HPDE6-E6E7 (cell line): ENCODE measurements around the gene DEDD2.

ENCODE experiments used
- DNase-seq: peaks from one replicate; pipeline ENCODE4 v3.0.0; 2011; ENCODE audit warnings: missing footprints; ENCODE audit errors: extremely low spot score

DEDD2 gene

DNA sequence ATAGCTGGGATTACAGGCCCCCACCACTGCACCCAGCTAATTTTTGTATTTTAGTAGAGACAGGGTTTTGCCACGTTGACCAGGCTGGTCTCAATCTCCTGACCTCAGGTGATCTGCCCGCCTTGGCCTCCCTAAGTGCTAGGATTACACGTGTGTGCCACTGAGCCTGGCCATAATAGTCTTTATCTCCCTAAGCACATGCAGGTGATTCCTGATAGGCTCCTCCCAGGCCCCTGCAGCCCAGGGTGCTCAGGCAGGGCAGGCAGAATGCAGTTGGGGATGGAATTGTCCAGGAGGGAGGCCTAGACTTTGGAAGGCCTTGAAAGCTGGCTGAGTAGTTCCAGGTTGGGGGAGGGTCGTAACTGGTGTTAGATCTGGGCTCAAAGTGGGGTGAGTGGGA, 11.2 kb upstream of the DEDD2 start:
- DNase-seq, result no peak

DNA sequence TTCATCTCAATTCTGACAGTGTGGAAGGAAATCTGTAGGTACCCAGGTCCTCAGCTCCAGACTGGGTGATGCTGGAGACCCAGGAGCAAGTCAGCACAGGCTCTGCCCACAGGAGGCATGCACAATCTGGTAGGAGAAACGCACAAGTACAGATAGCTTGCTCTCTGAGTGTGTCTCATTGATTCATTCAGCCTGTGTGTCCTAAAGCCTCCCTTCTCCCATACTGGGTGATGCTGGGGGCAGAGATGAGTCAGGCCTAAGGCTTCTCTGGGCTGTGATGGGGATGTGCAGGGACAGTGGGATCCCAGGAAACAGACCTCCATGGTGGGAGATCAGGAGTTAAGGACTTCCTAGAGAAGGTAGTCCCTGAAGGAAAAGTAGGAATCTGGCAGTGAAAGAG, 9.4 kb upstream of the DEDD2 start:
- no peak for DNase-seq

DNA sequence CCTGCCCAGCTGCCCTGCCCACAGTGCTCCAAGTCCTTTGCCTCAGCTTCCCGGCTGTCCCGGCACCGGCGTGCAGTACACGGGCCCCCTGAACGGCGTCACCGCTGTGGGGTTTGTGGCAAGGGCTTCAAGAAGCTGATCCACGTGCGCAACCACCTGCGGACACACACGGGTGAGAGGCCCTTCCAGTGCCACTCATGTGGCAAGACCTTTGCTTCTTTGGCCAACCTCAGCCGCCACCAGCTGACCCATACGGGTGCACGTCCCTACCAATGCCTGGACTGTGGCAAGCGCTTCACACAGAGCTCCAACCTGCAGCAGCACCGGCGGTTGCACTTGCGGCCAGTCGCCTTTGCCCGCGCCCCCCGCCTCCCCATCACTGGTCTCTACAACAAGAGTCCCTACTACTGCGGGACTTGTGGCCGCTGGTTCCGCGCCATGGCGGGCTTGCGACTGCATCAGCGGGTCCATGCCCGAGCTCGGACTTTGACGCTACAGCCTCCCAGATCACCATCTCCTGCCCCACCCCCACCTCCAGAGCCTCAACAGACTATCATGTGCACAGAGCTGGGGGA, 8.3 kb upstream of the DEDD2 start:
- no peak for DNase-seq

DNA sequence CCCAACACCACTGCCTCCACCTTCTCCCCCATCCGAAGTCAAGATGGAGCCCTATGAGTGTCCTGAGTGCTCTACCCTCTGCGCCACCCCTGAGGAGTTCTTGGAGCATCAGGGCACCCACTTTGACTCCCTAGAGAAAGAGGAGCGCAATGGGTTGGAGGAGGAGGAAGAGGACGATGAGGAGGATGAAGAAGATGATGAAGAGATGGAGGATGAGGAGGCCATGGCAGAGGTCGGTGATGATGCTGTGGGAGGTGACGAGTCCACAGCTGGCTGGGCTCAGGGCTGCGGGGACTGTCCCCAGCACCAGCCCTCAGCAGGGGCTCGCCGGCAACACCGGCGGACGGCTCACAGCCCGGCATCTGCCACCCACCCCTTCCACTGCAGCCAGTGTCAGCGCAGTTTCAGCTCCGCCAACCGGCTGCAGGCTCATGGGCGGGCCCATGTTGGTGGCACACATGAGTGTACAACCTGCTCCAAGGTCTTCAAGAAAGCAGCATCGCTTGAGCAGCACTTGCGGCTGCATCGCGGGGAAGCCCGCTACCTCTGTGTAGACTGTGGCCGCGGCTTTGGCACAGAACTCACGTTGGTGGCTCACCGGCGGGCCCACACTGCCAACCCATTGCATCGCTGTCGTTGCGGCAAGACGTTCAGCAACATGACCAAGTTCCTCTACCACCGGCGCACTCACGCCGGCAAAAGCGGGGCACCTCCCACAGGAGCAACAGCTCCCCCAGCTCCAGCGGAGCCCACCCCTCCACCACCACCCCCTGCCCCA, 7.7 kb upstream of the DEDD2 start:
- DNase-seq, result no peak

DNA sequence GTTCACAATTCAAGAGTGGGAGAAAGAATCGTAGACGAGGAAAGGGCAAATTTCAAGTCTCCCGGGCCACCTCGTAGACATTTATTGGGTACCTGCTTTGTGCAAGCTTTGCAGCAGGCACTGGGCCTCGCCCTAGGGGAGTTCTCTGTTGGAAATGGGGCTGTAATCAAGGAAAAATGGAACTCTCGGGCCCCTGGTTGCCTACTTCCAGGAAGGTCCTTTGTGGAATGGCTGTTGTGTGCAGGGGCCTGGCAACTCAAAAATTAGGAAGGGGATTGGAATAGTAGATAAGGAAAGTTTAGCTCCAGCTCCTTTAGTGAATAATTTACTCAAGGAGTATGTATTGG, 3.2 kb upstream of the DEDD2 start:
- DNase-seq, result no peak

DNA sequence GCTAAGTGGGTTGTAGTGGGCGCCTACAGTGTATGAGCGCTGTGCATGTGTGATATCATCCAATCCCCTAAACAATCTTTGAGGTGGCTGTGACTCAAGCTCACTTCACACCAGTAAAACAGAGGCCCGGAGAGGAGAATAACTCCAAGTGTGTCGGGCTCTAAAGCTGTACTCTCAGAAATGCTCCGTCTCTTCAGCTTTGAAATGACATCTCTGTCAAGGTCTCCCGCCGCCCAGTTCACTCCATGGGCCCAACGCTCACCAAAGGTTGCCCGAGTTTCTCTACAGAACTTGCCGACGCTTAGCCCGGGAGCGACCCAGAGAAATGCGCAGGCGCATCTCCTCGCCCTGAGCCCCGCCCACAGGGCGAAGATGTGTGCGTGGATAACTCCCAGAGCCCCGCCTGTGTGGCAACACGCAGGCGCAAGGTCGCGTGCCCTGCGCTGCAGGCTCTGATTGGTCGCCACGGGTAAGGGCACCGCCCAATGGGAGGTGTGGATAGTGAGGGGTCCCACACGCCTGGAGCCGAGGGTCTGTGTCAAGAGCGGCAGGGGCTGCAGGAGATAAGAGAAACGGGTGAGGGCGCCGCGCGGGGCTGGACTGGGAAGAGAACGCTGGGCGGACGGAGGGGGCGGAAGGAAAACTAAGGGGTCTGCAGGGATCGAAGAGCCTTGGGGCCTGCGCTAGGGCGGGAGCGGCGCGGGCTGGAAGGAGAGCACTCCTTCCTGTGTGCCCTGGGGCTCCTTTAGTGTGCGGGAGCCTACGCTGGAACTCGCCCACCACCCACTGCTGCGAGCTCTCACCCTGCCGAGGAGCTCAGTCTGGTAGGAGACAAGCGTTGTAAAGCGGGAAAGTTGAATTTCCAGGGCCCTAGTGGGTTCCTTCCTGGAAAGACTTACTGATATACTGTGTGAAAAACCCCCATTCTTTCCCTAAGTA, 2.6 kb upstream of the DEDD2 start, which contains the start of gene ZNF526:
TSS of gene ZNF526 (plus strand) at position 501 of the 939 bp plus-strand sequence. CDS start 4,092 bp downstream, outside the sequence.
- peak; percentile 99 for DNase-seq

DNA sequence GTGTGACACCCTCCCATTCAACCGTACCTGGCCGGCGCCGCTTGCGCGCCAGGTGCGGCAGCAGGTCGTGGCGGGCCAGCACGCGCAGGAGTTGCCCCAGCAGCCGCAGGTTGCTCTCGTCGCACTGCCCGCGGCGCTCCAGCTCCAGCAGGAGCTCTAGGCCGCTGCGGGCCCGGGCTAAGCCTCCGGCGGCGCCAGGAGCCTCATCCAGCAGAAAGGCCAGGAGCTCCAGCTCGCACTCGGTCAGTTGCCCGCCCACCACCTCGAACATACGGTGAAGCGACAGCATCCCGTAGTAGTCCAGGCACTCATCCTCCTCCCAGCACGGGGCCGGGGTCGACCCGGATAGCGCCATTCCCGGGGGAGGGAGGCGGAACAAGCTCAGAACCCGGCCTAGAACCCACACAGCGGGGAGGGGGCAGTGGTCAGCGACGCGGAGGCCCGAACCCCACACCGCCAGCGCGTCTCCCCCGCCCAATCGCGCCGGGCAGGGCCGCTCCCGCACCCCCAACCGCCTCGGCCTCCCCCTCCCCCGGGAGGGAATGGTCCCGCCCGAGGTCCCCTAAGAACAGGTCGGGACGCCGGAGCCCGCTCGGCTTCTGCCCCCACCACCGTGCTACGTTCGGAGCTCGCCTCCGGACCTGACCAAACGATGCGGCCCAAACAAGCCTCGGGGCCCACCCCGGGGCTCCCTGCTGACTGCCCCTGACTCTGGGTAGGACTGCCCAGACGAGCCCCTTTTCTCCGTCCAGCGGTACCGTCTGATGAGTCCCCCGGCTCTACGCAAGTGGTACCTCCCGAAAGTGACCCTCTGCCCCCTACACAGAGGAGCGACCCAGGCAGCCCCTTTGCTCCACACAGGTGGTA, 591 bp downstream of the DEDD2 start:
- no peak for DNase-seq

DNA sequence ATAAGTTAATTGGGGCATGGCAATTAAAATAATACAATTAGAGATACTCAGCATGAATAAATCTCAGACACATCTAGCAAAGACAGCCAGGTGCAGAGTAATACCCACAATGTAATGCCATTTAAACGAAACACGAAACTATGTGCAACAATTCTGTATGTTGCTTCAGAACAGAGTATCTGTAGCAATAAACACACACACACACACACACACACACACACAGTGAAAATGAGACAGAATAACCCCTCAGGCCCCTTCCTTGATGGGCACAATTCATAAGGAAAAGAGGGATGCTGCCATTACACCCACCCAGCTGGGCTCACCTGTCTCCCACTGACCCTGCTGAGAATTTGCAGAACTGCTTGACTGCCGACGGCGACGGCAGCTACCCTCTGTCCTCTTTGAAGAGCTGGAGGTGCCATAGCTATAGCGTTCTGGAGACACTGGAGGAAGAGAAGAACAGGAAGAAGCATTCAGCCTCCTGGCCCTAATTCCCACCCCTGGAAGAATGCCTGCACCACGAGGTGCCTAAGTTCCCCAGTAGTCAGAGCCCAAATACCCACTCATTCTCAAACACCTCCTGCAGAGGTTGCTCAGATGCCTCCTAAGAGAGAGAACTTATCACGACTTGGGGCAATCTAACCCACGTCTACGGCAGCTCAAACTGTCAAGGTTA, 2.5 kb downstream of the DEDD2 start:
- no peak for DNase-seq

DNA sequence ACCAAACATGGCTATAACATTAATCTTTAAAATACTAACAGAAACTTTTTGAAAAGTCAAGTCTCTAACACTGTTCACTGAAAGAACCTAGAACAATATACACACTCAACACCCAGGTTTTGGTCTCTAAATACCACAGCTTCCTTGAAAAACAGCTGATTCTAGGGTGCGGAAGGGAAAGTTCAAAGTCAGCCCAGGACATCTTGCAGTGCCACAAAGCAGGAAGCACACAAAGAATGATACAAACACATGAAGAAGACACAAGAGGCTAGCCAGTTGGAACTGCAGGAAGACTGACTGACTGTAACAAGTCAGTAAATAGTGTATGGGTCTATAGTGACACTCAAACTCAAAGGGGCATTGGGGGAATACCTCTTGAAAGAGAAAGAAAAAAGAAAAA, 4.6 kb downstream of the DEDD2 start:
- DNase-seq, result no peak

DNA sequence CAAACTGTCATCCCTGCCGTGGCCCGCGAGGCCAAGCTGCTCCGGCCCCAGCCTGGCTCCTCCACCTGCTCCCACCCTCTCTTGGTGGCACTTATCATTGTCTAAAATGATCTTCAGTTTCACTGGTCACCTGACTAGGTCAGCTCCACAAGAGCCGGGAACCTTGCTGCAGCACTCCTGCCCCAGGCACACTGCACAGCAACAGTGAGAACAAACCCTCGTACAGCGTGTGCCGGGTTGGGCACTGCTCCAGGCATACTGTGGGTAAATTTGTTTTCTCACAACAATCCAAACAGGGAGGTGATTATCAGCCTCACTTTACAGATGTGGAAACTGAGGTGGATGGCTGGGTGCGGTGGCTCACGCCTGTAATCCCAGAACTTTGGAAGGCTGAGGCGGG, 8.9 kb downstream of the DEDD2 start:
- DNase-seq, result no peak

DNA sequence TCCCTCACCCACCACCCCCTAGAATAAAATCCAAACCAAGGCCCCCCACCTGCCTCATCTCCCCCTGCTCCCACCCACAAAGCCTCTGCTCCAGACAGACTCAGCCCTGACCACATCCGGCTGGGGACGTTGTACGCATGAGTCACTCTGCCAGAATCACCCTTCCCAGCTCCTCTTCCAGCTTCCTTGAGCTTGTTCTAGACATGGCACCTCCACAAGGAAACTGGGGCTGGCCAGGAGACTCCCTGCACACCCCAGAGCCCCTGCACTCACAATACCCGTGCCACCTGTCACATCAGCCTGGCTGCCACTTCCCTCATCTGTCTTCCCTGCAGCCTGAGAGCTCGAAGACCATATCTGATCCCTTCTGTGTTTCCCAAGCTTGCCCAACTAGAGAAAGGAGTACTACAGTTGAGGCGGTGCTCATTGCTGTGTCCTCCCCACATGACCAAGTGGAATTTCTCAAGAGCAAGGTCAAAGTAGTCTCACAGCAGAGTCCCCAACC, 9.7 kb downstream of the DEDD2 start:
- peak; percentile 79 for DNase-seq

DNA sequence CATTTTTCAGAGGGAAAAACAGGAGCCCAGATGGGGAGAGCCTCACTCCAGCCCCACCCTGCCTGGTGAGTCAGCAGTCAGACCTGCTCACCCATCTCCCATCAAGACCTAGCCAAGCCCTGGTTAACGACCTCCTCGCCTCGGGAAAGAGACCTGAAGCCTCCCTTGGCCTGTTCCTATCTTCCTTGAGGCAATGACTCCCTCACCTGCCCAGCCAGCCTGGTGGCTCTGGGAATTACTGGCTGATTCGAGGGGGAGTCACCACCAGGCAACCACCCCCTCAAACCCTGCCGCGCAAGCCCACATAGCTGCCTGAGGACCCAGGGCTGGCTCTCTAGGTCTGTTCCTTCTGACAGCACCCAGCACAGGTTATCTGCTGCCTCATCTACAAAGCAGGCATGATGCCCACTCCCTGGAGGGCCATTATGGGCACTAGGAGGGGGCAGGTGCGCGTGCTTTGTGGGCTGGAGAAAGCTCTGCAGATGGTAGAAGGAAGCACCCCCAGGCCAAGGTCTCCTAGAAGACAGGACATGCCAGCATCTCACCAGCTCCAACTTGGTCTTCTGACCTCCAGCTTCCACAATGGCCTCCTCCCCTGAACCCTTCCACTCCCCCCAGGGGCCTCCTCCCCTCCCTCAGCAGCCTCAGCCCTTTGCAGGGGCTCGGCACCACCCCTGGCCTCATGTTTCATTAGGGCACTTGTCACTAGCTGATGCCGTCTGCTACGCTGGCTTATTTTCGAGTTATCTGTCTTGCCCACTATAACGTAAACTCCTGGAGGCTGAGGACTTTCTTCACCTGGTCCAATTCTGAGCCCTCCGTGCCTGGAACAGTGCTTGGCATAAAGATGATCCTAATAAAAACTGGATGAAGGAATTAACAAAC, 10.4 kb downstream of the DEDD2 start:
- DNase-seq, result peak; percentile 86

DNA sequence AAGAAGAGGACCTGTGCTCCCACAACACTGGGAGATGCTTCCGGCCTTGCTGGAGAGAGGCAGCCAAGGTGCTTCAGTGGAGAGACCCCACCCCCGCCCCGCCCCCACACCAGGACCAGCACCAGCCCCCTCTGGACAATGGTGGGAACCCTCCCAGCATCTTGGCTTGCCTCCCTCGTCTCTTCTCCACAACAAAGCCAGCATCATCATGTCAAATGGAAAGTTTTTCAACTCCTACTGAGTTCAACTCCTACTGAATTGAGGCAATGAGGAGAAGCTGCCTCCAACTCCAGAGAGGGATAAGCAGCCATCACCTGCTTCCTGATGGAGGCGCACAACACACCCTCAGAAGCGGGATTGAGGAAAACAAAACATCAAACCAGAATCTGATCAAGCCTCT, 12.8 kb downstream of the DEDD2 start:
- DNase-seq, result no peak

DNA sequence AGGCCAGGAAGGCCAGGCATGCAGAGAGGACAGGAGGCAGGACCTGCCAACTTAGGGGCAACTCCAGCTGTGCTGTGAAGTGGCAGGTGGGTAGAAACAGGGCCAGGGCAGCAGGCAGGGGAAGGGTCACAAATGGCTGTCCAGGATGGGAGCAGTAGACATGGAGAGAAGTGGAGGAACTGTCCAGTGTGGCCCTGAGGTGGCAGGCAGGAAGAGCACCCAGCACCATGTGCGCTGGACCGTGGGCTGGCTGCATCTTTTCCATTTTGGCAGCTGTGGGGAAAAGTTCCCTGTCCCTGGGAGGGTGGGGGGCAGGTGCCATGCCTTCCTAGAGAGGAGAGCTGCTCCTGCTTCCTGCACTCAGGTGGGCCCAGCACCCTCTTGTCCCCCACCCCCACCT, 13.8 kb downstream of the DEDD2 start:
- no peak for DNase-seq

DNA sequence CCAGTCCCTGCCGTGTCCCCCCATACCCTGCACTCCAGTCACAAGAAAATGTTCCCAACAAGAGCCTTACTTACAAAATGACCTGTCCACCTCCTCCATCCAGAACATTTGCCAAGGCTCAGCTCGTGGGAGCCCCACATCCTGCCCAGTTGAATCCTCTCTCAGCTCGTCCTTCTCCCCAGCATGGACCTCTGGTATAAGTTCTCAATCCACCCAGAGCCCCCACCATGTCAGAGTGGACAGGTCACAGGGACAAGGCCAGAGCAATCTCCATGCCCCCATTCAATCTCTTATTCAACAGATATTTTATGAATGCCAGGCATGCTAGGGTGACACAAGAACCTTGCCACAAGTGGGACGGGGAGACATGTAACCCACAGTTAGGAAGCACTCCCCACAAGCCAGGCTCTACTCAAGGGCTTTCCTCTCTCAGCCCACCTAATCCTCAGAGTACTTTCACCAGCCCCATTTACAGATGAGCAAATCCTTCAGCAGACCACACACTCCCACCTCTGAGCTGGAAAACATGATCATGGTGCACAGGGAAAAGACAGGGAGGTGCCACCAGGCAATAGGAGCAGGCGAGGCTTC, 15.1 kb downstream of the DEDD2 start:
- no peak for DNase-seq

DNA sequence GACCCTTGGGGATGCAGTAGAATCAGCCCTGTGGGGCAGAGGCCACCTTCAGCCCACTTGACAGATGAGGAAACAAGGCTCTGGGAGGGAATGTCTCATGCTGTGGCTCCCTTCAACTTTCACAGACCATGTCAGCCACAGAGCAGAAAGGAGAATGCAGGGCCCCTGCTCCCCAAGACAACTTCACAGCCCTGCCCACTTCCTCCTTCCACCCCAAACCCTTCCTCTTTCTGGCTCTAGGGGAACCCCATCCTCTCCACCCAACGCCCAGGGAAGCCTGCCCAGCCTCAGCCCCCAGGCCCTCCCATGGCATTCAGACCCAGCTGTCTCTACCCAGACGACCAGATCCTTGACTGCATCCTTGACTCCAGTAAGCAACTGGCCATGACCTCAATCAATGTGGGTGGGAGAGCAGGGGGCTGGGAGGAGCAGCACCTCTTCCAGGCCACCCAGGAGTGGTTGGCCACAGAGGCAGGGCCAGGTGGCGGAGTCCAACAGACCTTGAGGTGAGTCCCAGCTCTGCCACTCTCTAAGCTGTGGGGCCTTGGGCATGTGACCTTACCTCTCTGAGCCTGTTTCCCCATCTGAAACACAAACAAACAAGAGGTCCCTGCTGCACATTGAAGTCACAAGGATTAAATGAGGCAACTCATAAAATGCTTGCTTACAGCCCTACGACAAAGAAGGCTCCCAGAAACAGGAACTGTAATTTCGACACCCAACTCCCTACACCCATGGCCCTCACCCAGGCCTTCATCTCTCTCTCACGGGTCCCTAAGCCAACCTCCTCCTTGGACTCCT, 15.8 kb downstream of the DEDD2 start:
- no peak for DNase-seq

DNA sequence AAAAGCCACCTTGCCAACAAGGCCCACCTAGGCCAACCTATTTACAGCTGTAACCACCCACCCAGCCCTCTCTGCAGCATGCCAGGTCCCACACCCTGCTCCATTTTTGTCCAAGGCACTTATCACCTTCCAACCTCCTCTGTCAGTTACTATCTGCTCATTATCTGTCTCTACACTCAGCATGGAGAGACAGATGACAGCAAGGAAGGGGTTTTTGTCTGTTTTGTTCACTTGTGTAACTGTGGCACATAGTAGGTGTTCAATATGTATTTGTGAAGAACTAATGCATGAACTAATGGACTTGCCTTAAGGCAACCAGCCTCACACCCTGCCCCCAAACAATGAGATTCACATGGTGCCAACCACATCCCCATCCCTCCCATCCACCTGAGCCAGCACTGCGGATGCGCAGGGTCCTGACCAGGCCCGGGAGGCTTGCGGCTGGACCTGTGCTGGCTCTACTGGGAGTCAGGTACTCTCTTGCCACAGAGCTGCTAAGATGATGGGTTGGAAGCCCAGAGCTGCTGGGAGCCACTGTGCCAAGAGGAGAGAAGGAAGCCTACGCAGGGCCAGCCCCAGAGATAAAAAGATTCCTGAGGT, 17.3 kb downstream of the DEDD2 start:
- DNase-seq, result no peak

DNA sequence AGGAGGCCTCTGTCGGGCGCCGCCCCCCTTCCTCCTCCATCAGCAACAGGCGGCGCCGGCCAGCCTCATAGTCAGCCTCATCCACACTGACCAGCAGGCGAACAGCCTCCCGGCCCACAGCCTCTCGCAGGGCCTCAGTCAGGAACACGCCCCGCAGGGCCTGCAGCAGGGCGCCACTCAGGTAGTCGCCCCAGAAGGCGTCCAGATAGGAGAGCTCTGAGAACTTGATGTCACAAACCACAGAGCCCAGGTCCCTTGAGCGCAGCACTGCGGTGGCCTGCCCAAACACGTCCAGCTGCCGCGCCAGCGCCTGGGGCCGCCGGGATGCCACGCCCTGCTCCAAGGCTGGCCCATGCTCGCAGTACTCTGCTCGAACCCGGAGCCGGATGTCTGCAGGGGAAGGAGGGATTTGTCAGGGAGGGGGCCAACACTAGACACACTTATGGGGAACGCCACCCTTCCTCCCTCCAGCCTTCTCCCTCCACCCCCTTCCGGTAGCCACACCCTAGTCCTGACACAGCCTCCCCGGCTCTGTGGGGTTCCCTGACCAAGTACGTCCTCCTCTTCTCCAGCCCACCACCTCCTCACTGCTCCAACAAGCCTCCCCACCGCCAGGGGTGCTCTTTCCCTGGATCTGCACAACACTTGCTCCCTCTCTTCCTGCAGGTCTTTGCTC, 17.9 kb downstream of the DEDD2 start:
- peak; percentile 81 for DNase-seq
